GM19438 (cell line): ENCODE measurements around the gene ACAN.

Experiments
- ATAC-seq: cut with Tn5 transposase; IDR thresholded peaks from one replicate; pipeline ENCODE4 v1.9.1; 2021; ENCODE audit warnings: low read depth; ENCODE audit not compliant: unreplicated experiment

ACAN gene

DNA sequence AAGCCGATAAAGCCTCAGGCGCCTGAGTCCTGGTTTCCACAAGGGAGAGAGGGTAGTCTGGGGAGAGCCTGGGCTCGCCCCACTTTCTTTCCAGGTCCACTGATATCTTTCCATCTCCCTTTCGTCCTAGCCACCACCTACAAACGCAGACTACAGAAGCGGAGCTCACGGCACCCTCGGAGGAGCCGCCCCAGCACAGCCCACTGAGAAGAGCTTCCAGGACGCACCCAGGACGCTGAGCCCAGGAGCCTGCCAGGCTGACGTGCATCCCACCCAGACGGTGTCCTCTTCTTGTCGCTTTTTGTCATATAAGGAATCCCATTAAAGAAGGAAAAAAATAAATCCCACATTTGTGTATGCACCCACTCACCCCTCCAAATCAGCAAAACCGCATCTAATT, 71.0 kb downstream of the ACAN start:
- ATAC-seq, result no peak

DNA sequence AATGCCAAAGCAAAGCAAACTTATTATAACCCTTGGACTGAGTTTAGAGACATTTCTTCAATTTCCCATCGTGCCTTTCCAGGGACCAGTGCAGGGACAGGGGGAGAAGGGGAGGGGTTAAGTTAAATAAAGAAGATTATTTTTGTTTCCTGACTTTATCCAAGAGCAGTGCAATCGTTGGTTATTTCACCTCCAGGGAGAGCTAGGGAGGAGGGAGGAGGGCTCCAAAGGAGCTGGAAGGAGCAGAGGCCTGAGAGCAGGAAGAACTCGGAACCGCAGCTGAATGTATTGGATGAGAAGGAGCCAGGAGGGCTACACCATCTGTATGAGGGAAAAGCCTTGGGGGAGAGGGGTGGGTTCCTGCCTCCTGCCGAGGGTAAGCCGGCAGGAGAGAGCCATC, 71.4 kb downstream of the ACAN start:
- no peak for ATAC-seq

DNA sequence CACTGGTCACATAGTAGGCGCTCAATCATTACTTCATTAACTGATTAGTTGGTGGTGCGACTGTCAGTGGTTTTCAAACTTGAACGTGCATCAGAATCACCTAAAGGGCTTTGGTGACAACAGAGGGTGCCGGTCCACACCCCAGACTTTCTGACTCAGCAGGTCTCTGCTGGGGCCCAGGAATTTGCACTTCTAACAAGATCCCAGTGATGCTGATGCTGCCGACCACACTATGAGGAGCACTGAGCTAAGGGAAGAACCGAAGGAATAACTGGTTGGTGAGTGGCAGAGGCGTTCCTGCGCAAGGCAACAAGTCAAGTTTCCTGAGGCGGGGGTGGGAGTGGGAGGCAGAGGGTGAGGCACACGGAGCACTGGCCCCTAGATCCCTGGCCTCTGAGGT, 73.3 kb downstream of the ACAN start:
- no peak for ATAC-seq

DNA sequence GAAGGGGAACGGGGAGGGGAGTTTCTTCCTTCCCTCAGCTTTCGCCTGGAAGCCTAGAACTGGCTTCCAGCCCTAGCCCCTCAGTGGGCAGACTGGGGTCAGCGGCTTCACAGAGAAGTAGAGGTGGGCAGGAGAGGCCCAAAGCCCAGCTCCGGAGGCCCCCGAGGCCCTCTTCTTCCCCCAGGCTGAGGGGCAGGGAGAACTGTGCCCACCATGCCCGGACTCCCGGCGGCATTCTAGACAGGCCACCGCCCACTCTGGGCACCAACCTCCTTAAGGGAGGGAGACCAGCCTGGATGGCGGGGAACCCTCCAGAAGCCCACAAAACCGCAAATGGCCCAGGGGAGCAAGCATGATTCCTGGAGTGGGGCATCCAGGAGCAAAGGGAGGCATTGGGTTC, 74.2 kb downstream of the ACAN start:
- ATAC-seq, result no peak

DNA sequence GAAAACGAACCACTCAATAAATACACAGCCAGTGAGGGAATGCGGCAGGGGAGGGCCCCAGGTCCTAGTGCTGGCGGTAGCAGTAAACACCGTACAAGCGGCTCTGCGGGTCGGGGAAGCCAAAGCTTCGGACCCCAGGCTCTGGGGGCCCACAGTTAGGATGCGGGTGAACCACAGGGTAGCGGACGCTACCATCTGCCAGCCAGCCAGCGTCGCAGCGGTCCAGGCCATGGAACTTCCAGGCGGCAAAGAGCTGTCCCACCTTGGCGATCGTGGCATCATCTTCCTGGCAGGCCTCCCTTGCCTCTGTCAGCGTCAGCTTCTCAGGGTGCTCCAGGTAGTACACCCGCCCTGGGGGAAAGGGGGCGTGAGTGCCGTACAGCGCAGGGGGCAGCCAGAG, 74.7 kb downstream of the ACAN start:
- no peak for ATAC-seq

DNA sequence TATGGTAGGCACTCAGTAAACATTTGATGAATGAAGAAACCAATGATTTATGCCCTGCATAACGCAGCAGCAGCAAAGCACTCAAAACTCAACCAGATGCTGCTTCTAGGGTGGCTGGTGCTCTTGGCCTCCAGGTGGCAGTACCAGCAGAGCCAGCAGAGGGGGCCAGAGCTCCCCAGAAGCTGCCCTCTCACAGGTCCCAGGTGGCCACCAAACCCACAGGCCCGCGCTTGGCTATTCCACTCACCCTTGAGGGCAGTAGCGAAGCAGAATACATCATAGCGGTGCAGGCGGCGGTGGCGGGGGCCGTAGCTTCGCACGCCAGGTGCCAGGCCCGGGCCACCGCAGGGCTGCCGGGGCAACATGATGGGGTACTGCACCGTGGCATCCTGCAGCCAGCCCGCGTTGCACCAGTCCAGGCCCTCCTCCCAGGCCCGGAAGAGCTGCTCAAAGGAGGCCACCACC, 75.5 kb downstream of the ACAN start:
- ATAC-seq, result no peak

DNA sequence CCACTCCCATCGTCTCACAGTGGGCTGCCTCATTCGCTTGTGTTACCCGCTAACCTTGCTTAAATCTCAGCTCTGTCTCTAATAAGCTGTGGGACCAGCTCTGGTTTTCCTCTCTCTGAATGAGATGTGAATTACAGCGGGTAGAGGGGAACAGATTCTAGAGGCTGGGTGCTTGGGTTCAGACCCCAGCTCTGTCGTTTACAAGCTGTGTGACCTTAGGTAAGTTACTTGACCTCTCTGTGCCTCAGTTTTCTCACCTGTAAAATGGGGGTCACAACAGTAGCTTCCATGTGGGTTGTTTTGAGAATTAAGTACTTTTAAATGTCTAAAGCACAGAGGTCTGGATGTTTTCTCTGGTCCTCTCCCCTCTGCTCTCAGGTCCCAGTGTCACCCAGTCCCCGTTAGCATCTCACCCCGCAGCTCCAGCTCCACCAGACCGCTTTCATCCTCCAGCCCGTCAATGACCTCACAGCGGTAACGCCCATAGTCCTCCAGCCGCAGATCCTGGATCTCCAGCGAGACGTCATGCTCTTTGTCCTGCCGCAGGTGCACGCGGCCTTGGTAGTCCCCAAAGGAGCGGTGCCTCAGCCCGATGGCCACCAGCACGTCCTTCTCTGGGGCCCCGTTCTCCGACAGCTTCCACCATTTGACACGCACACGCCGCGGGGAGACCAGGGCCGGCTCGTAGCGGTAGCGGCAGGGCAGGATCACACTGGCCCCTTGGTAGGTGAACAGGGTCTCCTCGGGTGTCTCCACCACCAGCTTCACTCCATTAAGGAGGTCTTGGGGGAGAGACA, 77.9 kb downstream of the ACAN start:
- no peak for ATAC-seq

DNA sequence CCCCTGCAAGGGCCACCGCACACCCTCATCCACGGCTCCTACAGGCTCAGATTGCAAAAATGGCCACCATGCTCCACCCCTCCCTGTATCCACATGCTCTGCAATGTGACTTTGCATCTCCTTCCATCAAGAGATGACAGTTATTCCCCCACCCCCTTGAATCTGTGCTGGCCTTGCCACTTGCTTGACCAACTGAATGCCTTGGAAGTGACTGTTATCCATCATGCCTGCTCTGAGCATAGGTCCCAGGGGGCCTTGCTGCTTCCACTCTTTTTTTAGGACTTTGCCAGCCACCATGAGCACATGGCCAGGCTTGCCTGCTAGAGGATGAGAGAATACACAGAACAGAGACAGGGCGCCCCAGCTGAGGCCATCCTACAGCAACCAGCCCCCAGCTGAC, 78.5 kb downstream of the ACAN start:
- no peak for ATAC-seq

DNA sequence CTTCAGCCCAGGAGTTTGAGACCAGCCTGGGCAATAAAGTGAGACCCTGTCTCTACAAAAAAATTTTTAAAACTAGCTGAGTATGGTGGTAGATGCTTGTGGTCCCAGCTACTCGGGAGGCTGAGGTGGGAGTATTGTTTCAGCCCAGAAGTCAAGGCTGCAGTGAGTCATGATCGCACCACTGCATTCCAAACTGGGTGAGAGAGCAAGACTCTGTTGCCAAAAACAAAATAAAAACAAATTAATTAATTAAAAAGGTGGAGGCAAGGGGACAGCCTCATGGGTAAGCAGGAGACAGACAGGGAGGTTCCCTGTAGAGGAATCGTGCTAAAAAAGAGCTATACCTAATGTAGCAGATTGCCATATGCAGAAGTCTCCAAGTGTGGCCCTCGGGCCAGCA, 79.5 kb downstream of the ACAN start:
- ATAC-seq, result no peak

DNA sequence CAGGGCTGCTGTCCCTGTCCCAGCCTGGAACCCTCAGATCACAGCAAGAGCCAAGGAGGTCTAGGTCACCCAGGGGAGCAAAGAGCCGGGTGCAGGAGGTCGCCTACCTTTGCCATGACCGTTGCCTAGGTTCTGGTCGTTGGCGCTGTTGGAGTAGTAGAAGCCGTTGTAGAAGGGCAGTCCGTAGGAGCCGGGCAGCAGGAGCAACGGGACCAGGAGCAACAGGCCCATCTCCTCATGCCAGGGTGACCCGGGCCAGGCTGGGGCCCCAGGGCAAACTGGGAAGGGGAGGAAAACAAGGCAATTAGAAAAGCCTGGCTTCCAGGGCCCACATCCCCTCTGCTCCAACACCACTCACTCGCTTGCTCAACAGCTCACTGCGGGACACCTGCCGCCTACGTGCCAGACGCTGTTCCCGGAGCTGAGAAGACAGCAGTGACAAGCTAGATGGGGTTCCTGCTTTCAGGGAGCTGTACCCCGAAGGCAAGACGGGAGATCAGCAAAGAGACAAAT, 83.9 kb downstream of the ACAN start:
- ATAC-seq, result no peak

DNA sequence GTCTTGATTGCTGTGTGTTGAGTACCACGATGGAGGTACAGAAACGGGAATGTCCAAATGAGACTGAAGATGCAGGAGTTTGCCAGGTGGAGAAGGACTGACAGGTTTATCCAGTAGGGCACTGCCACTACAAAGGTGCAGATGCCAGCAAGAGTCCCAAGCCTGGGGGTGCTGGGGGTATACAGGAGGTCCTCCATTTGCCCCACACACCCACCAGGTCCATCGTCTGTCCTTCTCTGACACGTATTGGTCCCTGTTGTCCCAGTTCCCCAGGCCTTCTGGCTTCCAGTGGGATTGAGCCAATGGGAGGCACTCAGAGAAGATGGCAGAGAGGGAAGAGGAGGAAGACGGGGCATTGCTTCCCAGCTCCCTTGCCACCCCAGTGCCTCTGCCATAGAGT, 85.5 kb downstream of the ACAN start:
- no peak for ATAC-seq

DNA sequence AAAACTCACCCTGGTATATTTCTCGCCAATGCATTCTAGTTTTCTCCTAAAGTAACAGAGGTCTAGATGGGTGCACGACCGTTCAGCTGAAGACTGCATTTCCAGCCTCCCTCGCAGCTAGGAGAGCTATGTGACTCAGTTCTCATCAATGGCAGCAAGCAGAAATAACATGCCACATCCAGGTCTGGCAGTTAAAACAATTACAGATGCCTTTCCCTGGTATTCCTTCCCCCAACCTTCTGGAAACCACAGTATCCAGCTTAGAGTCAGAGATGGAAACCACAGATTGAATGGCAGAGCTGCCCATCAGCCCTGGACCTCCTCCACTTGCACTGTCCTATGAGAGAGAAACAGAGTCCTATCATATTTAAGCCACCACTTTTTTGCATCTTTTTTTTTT, 87.3 kb downstream of the ACAN start:
- ATAC-seq, result no peak

DNA sequence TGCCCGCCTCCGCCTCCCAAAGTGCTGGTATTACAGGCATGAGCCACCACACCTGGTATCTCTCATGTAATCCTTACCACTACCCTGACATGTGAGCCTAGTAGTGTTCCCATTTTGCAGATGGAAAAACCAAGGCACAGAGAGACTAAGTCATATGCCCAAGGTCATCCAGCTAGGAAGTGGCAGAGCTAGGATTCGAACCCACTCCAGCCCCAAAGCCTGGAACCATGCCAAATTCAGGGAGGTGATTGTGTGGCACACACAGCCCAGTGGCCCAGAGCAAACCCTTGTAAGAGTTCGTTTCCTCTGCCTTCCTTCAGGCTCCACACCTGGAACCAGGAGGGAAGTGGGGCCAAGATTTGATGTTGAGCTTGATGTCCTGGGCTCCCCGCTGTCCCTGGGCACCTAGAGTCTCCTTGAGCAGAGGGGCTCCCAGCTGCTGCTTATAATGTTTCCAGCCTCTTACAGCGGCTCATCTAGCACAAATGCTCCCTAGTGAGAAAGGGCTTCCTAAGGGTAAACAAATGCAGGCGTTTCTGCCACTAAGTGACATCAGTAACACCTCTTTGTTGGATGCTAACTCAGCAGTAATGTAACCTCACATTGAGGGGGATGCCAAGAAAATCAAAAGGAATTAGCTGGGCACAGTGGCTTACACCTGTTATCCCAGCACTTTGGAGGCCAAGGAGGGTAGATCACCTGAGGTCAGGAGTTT, 88.5 kb downstream of the ACAN start:
- ATAC-seq, result no peak

DNA sequence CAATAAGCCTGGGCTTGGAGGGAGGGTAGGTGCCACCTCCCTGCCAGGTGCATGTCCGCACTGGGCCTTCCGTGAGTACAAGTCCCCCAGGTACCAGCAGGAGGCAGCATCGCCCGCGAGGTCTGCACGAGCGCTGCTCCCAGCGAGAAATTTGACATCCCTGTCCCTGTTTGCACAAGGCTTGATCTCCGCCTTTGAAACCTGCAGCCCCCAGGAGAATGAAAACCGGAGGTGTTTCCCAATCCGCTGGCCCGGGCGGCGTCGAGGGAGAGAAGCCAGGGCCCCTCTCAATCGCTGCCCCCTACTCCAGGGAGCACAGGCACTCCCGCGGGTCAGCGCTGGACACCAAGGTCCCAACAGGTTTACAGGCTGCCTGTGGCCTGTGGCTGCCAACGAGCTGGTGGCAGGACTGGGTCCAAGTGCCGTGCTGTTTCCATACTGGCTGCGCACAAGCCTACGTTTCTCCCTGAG, 91.1 kb downstream of the ACAN start:
- peak; percentile 55 for ATAC-seq

DNA sequence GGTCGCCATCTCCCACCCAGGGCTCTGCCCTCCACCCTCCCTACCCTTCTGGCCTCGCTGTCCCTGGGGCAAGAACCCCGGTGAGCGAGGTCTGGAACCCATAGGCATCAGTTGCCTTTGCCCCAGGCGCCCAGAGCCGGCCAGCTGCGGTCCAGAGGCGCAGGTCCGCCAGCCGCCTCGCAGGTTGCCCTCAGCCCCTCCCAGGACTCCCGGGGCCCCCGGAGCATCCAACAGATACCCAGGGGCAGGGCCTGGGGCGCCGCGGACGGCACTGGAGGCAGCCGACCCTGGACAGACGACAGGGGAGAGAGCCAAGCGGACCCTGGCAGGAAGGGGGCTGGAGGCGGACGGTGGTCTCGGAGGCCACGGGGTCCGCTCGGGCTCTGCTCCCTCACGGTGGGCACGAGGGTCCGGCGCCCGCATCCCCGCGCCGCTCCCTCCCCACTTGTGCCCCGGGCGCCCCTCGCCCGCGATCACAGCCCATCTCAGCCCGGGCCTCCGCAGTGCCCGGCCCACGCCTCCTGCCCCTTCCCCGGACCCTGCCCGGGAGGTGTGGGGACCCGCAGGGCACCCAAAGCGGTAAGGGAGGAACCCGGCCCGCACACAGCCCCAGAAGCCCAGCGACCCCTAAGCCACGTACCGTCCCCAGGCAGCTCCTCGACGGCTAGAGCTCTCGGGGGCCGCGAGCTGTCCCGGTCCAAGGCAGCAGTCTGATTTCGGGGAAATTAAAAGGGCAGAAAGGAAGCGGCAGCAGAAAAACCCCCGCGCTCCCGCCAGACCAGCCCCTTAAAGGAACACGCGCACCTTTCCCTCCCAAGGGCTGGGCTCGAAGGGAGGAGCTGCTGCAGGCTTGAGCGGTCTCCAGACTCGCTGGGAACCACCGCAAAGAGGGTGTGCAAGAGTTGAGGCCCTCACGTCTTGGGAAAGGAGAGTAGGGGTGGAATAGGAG, 91.9 kb downstream of the ACAN start, which contains the start of gene HAPLN3:
Gene HAPLN3 (minus strand): TSS at position 726 of the 949 bp plus-strand sequence. CDS start 8,246 bp downstream, outside the sequence.
- ATAC-seq, result peak; percentile 17

DNA sequence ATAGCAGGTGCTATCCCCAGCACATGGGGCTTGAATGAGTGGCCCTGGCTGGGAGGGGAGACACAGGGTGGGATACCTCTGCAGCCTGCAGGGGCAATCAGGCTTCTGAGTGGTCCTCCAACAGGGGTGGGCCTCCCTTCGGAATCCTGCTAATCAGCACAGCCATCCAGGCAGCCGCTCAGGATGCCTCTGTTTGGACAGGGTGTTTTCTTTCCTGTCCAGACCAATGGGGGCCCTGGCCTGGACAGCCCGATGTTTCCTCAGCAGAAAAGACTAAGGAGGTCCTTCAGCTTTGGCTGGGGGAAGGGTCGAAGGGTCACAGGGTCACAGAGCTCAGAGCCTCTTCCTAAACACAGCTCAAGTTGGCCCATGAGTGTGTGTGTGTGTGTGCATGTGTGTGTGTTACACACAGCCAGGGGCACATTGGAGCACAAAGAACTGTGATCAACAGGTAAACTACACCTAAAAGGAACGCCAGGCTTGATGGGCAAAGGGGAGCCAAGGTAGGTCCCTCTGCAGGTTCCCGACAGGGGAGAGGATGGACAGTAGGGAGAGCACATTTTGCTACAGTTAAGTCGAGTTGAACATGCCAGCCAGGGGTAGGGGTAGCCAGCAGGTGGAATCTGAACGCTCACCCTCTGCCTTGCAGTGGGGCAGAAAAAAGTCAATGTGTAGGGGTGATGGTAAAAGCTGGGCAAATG, 93.2 kb downstream of the ACAN start:
- no peak for ATAC-seq

DNA sequence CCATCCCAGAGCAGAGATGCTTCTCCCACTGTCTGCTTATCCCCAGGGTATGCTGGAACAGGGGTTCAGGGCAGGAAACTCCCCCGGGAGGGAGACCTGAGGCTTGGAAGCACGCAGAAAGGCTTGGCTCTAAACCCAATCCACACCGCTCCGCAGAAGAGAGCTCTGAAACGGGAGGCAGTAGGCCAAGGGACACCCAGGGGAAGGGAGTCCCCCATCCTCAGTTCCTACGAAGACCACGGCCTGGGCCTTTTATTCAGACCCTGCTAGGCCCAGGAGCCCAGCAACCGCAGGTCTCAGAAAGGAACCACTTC, 93.9 kb downstream of the ACAN start:
- ATAC-seq, result no peak

DNA sequence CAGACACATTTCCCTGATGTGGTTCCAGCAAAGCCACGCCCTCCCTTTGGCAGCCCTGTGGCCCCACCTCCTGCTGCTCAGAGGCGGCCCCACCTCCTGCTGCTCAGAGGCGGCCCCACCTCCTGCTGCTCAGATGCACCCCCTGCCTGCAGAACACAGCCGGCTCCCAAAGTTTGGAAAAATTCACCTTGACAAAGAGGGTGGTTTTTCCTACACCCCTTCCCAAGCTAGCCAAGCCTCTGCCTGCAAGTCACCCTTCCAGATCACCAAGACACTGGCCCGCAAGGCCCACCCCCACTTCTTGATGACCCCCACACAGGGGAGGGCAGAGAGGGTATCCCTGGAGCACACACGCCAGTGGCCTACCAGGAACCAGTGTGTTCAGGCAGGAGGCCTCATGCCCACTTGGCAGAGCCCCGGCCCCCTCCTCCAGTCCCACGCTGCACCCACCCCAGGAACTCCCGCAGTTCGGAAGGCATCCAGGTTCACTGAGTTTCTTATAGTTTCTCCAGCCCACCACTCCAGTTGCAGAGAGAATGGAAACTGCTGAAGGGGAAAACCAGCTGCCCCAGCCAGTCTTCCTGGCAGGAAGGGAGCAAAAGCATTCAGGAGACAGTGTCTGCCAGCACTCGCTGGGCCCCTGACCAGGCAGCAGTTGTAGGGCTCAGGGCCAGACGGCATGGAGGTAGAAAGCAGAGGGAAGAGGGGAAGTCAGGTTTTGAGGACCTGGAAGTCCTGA, 94.4 kb downstream of the ACAN start:
- peak; percentile 52 for ATAC-seq

DNA sequence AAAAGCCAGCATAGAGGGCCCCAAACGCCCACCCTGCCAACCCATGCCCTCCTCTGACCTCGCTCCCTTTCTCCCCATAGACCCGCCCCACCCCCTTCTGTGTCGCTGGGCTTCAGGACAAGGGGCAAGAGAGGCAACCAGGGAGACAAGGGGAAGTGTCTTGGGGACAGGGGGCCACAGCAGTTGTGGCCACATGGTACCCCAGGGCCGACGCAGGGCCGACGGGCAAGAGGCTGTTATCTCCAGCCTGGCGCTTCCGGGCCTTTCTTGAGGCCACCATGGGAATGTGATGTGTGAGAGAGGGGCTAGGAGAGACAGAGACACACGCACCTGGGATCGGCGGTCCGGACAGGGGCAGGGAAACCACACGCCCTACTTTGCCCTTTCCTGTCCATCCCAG, 95.5 kb downstream of the ACAN start:
- ATAC-seq, result no peak
